Fibroblast of mammary gland (primary cell): Measurements from ENCODE around the gene CAPZA2.

Experiments
- DNase-seq: peaks from one replicate; pipeline ENCODE4 v3.0.0-alpha.2; 2010; ENCODE audit warnings: low read depth
- H3K4me3 ChIP-seq: 2 replicates; pipeline ENCODE4 v1.5.1; 2011; ENCODE audit warnings: low read depth, mild to moderate bottlenecking, low read length, moderate library complexity; ENCODE audit not compliant: control insufficient read depth
- CTCF ChIP-seq: conservative IDR thresholded peaks from 2 replicates; pipeline ENCODE4 v1.5.1; 2011; ENCODE audit warnings: low read depth, low read length, inconsistent platforms; ENCODE audit not compliant: control insufficient read depth, insufficient read depth

Gene CAPZA2

GRCh38 chr7:116951366-116952292, 89.2 kb downstream of the CAPZA2 start:
- DNase-seq = no peak

GRCh38 chr7:116952635-116953371, 90.4 kb downstream of the CAPZA2 start:
- DNase-seq = peak; percentile 41
- no peak for TF ChIP-seq CTCF
- H3K4me3 ChIP-seq = peak overlapping the region; percentile 82

More at GRCh38 chr7:116951366-116952292, 89.2 kb downstream of the CAPZA2 start:
- TF ChIP-seq CTCF = no peak
- no peak overlapping the region for H3K4me3 ChIP-seq

- peak within 1 kb of the TSS; percentile 82 for H3K4me3 ChIP-seq
- peak; percentile 64 for DNase-seq
- TF ChIP-seq CTCF = no peak
Measured at GRCh38 chr7:116953372-116953905, 91.1 kb downstream of the CAPZA2 start, which contains the start of gene ST7. Gene ST7 (plus strand): TSS chr7:116953501. CDS start chr7:116953541, 40 bp downstream.

GRCh38 chr7:116953906-116954838, 91.8 kb downstream of the CAPZA2 start:
- H3K4me3 ChIP-seq = peak overlapping the region; percentile 62
- DNase-seq = peak; percentile 83
- no peak for TF ChIP-seq CTCF

- H3K4me3 ChIP-seq = no peak overlapping the region
Measured at GRCh38 chr7:116955340-116955739, 93.0 kb downstream of the CAPZA2 start.

More at GRCh38 chr7:116955340-116955739, 93.0 kb downstream of the CAPZA2 start:
- no peak for TF ChIP-seq CTCF
- no peak for DNase-seq
